Fibroblast of skin of scalp (primary cell): ENCODE data around the gene PAK6.

ENCODE experiments used
- DNase-seq: peaks from one replicate; pipeline ENCODE4 v3.0.0-alpha.2; 2013

The PAK6 gene

GRCh38 chr15:40293905-40294895, 55.3 kb downstream of the PAK6 start:
- DNase-seq = no peak

- DNase-seq = no peak
These were observed 56.4 kb downstream of the PAK6 start for GRCh38 chr15:40295297-40295696.

GRCh38 chr15:40295877-40296560, 57.2 kb downstream of the PAK6 start:
- DNase-seq = no peak

- no peak for DNase-seq
These were observed 57.8 kb downstream of the PAK6 start for GRCh38 chr15:40296561-40297230.

GRCh38 chr15:40297356-40297755, 58.5 kb downstream of the PAK6 start:
- DNase-seq = no peak

- no peak for DNase-seq
These were observed 59.5 kb downstream of the PAK6 start for GRCh38 chr15:40298216-40298935.

- no peak for DNase-seq
These were observed 61.5 kb downstream of the PAK6 start for GRCh38 chr15:40300367-40300766.

GRCh38 chr15:40300771-40301170, 61.9 kb downstream of the PAK6 start:
- DNase-seq = no peak

GRCh38 chr15:40301467-40302179, 62.8 kb downstream of the PAK6 start:
- no peak for DNase-seq

- no peak for DNase-seq
These were observed 63.5 kb downstream of the PAK6 start for GRCh38 chr15:40302288-40302886.

GRCh38 chr15:40302981-40303380, 64.1 kb downstream of the PAK6 start:
- DNase-seq = no peak

- DNase-seq = no peak
These were observed 64.7 kb downstream of the PAK6 start for GRCh38 chr15:40303576-40303975.

GRCh38 chr15:40305281-40305680, 66.4 kb downstream of the PAK6 start:
- no peak for DNase-seq

GRCh38 chr15:40306371-40306770, 67.5 kb downstream of the PAK6 start:
- no peak for DNase-seq

- no peak for DNase-seq
These were observed 68.0 kb downstream of the PAK6 start for GRCh38 chr15:40306908-40307307.

GRCh38 chr15:40307421-40308211, 68.8 kb downstream of the PAK6 start, which contains the start of gene PLCB2:
TSS of gene PLCB2 (minus strand) at chr15:40307935. CDS start at chr15:40307672, 263 bp downstream.
- no peak for DNase-seq

GRCh38 chr15:40309344-40309862, 70.5 kb downstream of the PAK6 start:
- no peak for DNase-seq

- DNase-seq = peak; percentile 34
These were observed 71.4 kb downstream of the PAK6 start for GRCh38 chr15:40310001-40310959.

- DNase-seq = no peak
These were observed 72.1 kb downstream of the PAK6 start for GRCh38 chr15:40310993-40311392.
